GM12801 (cell line): ENCODE data around the gene BEX4.

Experiments
- TF ChIP-seq, protein P1 (sequence below): IDR thresholded peaks from one replicate; pipeline ENCODE4 v1.5.1; 2011; ENCODE audit warnings: control low read depth; ENCODE audit not compliant: insufficient read length; ENCODE audit errors: extremely low read depth

Gene BEX4

DNA sequence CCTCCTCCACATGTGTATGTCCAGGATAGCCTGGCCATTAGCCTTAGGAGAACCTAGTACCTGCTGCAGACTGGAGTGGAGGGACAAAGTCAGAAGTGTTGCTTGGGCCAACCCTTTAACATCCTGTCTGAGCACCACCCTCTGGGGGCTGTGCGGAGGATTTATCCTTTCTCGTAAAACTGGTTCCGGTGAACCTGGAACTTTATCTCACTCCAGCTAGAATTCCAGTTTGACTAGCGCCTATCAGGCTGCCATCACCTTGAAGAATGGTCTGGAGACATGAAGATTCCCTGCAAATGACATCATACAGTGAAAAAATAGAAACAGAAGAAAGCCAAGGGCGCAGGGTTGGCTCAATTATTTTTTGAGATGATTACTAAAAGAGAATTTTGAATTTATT lies 36.1 kb downstream of the BEX4 start:
- TF ChIP-seq, protein P1, sequence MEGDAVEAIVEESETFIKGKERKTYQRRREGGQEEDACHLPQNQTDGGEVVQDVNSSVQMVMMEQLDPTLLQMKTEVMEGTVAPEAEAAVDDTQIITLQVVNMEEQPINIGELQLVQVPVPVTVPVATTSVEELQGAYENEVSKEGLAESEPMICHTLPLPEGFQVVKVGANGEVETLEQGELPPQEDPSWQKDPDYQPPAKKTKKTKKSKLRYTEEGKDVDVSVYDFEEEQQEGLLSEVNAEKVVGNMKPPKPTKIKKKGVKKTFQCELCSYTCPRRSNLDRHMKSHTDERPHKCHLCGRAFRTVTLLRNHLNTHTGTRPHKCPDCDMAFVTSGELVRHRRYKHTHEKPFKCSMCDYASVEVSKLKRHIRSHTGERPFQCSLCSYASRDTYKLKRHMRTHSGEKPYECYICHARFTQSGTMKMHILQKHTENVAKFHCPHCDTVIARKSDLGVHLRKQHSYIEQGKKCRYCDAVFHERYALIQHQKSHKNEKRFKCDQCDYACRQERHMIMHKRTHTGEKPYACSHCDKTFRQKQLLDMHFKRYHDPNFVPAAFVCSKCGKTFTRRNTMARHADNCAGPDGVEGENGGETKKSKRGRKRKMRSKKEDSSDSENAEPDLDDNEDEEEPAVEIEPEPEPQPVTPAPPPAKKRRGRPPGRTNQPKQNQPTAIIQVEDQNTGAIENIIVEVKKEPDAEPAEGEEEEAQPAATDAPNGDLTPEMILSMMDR, result no peak

DNA sequence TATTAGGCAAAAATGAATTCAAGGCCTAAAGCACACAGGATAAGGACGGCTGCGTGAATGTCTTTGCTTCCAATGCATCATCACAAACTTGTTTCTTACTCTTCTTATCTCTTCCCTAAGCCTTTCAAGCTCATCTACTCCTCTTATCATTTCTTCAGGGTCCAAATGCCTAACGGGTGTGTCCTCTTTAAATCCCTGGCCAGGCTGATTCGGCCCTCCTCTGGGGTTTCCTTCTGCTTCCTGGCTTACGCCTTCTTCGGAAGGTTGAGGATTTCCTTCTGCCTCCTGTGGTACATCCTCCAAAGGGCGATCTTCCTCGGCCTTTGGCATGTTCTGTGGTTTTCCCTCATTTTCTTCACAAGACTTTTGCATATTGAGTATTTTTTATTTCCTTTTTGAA lies 38.7 kb downstream of the BEX4 start:
- TF ChIP-seq, protein P1, result no peak

DNA sequence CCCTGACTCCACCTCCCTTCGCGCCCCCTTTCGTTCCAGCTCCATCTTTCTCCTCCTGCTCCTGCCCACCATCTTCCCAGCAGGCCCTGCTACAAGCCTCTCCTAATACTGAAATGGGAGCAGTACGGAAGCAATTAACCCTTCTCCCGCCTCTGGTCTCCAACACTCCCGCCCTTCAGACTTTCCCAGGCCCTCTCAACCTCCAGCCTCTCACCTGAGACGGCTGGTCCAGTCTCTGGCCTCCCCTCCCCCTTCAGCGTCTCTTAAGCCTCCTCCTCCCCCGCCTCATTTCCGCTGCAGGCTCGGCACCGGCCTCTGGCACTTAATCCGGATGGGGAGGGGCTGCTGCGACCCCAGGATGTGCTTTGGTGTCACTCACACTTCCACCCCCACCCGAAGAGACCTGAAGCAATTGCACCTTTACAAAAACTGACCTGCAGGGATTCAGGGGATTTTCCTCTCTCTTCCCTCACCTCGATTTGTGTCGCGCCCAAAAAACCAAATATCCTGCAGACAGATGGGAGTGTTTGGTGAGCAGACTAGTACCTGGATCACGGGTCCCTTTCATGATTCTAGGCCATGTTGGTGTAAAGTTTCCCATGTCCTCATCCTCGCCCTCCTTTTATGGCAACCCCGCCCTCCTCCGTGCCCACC lies 39.4 kb downstream of the BEX4 start:
- TF ChIP-seq, protein P1, result no peak

DNA sequence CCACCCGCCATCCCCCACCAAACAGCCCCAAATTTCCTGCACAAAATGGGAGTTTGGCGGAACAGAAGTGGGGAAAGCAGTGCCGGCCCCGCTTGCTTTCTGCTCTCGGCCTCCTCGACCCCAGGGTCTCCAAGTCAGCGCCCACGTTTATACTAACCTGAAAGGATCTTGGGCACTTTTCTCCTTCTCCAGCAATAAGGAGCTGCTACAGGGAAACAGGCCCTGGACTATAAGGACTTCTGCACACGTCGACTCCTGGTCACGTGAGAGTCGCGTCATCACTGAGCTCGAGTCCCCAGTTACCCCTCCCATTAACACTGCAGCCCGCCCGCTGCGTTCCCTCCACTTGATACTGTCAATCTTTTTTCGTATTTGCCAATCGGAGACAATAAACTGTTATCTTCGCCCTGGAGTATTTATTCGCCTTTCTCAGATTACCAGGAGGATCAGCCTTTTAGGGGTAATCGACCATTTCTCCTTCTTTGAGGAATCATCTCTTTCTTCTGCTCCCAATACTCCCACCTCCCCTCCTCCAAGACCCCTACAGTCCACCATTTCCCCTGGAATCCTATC lies 40.1 kb downstream of the BEX4 start, which contains the start of gene TCEAL8:
Gene TCEAL8 (minus strand): TSS at position 235 of the 573 bp plus-strand sequence. CDS start 1,176 bp downstream, outside the sequence.
- TF ChIP-seq, protein P1, result no peak

DNA sequence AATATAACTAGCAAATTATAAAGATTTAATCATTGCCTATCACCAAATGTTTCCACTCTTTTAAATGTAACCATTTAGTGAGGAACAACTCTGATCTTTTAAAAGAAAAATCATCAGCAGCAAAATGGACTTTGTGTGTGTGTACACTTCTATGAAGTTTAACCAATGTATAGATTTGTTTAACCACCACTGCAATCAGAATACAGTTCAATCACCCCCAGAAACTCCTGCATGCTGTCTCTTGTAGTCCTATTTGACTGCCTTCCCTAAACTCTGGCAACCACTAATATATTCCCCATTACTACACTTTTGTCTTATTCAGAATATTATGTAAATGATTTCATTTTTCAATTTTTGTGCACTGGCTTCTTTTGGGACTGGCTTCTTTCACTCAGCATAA lies 41.7 kb downstream of the BEX4 start:
- TF ChIP-seq, protein P1, result no peak

DNA sequence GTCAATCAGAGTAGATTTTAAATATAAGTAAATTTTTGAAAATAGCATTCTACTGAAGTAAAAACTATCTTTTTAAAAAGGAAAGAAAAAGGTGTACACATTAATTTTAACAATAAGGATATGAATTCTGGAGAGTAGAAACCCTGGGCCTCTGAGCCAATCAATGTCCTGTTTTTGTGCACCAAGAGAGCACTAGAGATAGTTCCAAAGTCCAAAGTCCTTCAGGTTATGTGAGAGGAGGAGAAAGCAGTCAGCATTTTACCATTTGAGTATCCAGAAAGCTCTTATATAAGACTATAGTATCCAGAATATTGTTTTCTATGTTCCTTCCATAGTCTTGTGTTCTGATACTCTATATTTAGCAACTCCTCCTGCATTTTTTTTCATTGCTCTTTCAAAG lies 43.4 kb downstream of the BEX4 start:
- TF ChIP-seq, protein P1, result no peak
